K562 (cell line): ENCODE measurements around the gene AMZ2. TPM values are rescaled to one million over a fixed set of nuclear protein-coding genes. Genes with fewer than 3 reads are reported as not detected.

Experiments
- ATAC-seq: fragments of 200-7000 bp; cut with Tn5 transposase; 3 replicates; pipeline ENCODE4 v1.9.1; 2020; ENCODE audit warnings: moderate library complexity
- BruUV-seq: library from RNA; stranded (reverse); fragments of 400-500 nt; replicated peaks from 2 replicates; lab custom pipeline; 2021; lab: Mats Ljungman, UMichigan
- CTCF ChIA-PET: fragments of 300-600 bp; formaldehyde crosslinking; extraction: SDS; loops from one replicate; lab custom pipeline; 2021; ENCODE audit warnings: low intra/inter-chr PET ratio; lab: Yijun Ruan, JAX
- POLR2A ChIA-PET: fragments of 300-600, 350-650 bp; sonication (Branson Sonifier 250); formaldehyde crosslinking; extraction: SDS; loops from one replicate; lab custom pipeline; 2021; ENCODE audit warnings: antibody characterized with exemption, inconsistent platforms; lab: Yijun Ruan, JAX
- DNase-seq, 4 experiments: peaks; one replicate each; pipeline versions ENCODE4 v3.0.0 to v3.0.0-alpha.2; 2011 to 2018; ENCODE audit warnings: low spot score in 3 of 4, mixed read lengths in 3 of 4; ENCODE audit errors: extremely low read depth in 1 of 4
- FAIRE-seq: peaks from 2 replicates; lab custom pipeline; 2011; peaks lifted over from hg19 to GRCh38; lab: Jason Lieb, UNC
- H2AFZ ChIP-seq: 2 replicates; pipeline ENCODE4 v1.6.0; 2011; ENCODE audit warnings: low read depth, low read length, control low read depth, inconsistent platforms
- H3K27ac ChIP-seq: fragments of 200-600 bp; 3 replicates; pipeline ENCODE4 v1.8.0; 2011; ENCODE audit warnings: low read depth, mild to moderate bottlenecking, control low read depth, inconsistent platforms, low read length, moderate library complexity, mixed read lengths; ENCODE audit errors: extremely low read depth
- H3K27me3 ChIP-seq, 2 experiments: fragments of 300-600 bp in 1 of 2; 2 replicates in 1 of 2; 3 replicates in 1 of 2; pipeline versions ENCODE4 v1.6.0 to v1.8.0; 2011; ENCODE audit warnings: inconsistent platforms in 2 of 2, low read length in 2 of 2, mild to moderate bottlenecking in 1 of 2, mixed read lengths in 1 of 2, moderate library complexity in 1 of 2; ENCODE audit not compliant: control insufficient read depth in 2 of 2, insufficient read depth in 2 of 2
- H3K36me3 ChIP-seq: fragments of 300-600 bp; 3 replicates; pipeline ENCODE4 v1.8.0; 2011; ENCODE audit warnings: mild to moderate bottlenecking, low read length, inconsistent platforms; ENCODE audit not compliant: control insufficient read depth, insufficient read depth
- H3K4me1 ChIP-seq, 2 experiments: fragments of 200-600 bp in 1 of 2; replicated peaks in 1 of 2; 2 replicates in 1 of 2; 3 replicates in 1 of 2; pipeline versions ENCODE4 v1.5.1 to v1.8.0; 2011; ENCODE audit warnings: inconsistent platforms in 2 of 2, low read length in 2 of 2, mild to moderate bottlenecking in 1 of 2, mixed read lengths in 1 of 2, moderate library complexity in 1 of 2; ENCODE audit not compliant: control insufficient read depth in 2 of 2, insufficient read depth in 2 of 2
- H3K4me2 ChIP-seq: 2 replicates; pipeline ENCODE4 v1.6.1; 2011; ENCODE audit warnings: low read length, control low read depth, inconsistent platforms, mixed read lengths; ENCODE audit not compliant: insufficient read depth
- H3K4me3 ChIP-seq: fragments of 200-600 bp; sonication (generic), shearing (Covaris generic); 2 replicates; pipeline ENCODE4 v1.5.1; 2016; ENCODE audit warnings: control low read depth, inconsistent platforms
- H3K79me2 ChIP-seq: fragments of 200-600 bp; 3 replicates; pipeline ENCODE4 v1.8.0; 2011; ENCODE audit warnings: low read length, inconsistent platforms; ENCODE audit not compliant: control insufficient read depth, insufficient read depth
- H3K9ac ChIP-seq, 2 experiments: 2 replicates each; pipeline versions ENCODE4 v1.6.0 to v1.6.1; 2011; ENCODE audit warnings: low read depth in 2 of 2, low read length in 2 of 2, control low read depth in 1 of 2, inconsistent platforms in 1 of 2, mild to moderate bottlenecking in 1 of 2, mixed read lengths in 1 of 2; ENCODE audit not compliant: insufficient read depth in 1 of 2
- H3K9me1 ChIP-seq: one replicate; pipeline ENCODE4 v1.6.0; 2011; ENCODE audit warnings: inconsistent platforms, mild to moderate bottlenecking, low read length, moderate library complexity; ENCODE audit not compliant: control insufficient read depth, insufficient read depth
- H3K9me3 ChIP-seq: replicated peaks from 2 replicates; pipeline ENCODE4 v1.5.1; 2011; ENCODE audit warnings: low read depth, low read length, inconsistent platforms; ENCODE audit not compliant: control insufficient read depth, insufficient read depth
- H4K20me1 ChIP-seq: replicated peaks from 2 replicates; pipeline ENCODE4 v1.6.1; 2011; ENCODE audit warnings: low read length, inconsistent platforms, mixed read lengths; ENCODE audit not compliant: control insufficient read depth, insufficient read depth
- PCBP1 ChIP-seq: fragments of 200-400 bp; formaldehyde crosslinking; IDR thresholded peaks from 2 replicates; pipeline ENCODE4 v1.6.1; 2018; ENCODE audit warnings: mild to moderate bottlenecking, low read depth, low read length; ENCODE audit not compliant: poor library complexity, severe bottlenecking
- POLR2G ChIP-seq: fragments of 200-400 bp; formaldehyde crosslinking; IDR thresholded peaks from 2 replicates; pipeline ENCODE4 v1.6.1; 2017; ENCODE audit warnings: low read depth, mild to moderate bottlenecking, antibody characterized with exemption, low read length, moderate library complexity
- RBM34 ChIP-seq: fragments of 200-400 bp; formaldehyde crosslinking; IDR thresholded peaks from 2 replicates; pipeline ENCODE4 v1.6.1; 2018; ENCODE audit warnings: low read length, borderline replicate concordance; ENCODE audit not compliant: insufficient read depth
- ZBTB11 ChIP-seq, 3 experiments: fragments of 200-800 bp in 1 of 3; fragments of 250-450 bp in 1 of 3; fragments of 450-650 bp in 1 of 3; sonication (Bioruptor Pico) in 1 of 3; sonication (Bioruptor generic) in 1 of 3; formaldehyde crosslinking in 1 of 3; IDR thresholded peaks; 2 replicates each; pipeline versions ENCODE4 v1.6.1 to v1.8.0; 2016 to 2022; ENCODE audit warnings: mild to moderate bottlenecking in 2 of 3, missing genetic modification characterization in 2 of 3, missing compliant biosample characterization in 1 of 3, moderate library complexity in 1 of 3
- WGBS: fragments of 100-300 bp; shearing (Covaris generic); methylation state at CpG from one replicate; pipeline ENCODE4 v1.1.6; 2016; ENCODE audit warnings: low coverage, mixed read lengths; ENCODE audit not compliant: insufficient coverage; ENCODE audit errors: missing lambda C conversion rate; 5-methylcytosine and 5-hydroxymethylcytosine counted together
- in situ Hi-C: fragments of 300-500 bp; cut with MboI; formaldehyde crosslinking; loops from 4 replicates; pipeline ENCODE4 v1.15.0; 2018; ENCODE audit warnings: inconsistent platforms, mixed read lengths
- intact Hi-C: fragments of 100-400 bp; cut with micrococcal nuclease; formaldehyde crosslinking; loops from 2 replicates; pipeline ENCODE4 v1.14.2; 2022
- polyA plus RNA-seq, 8 experiments: library from polyadenylated mRNA; depleted of rRNA in 4 of 8; stranded (reverse) in 5 of 8; unstranded in 3 of 8; fragments of >200 nt; fragmentation: Nextera tagmentation in 2 of 8; fragmentation: Illumina TruSeq in 1 of 8; extraction: Ambion mirVana in 2 of 8; extraction: Trizol in 1 of 8; gene quantifications; 2 replicates each; pipeline versions ENCODE4 v1.2.1 to v1.2.3, GENCODE V29; 2011 to 2014; ENCODE audit warnings: inconsistent platforms in 1 of 8, missing spikeins in 1 of 8
- total RNA-seq, 7 experiments: library from RNA; depleted of rRNA in 6 of 7; stranded (reverse); fragments of >200 nt in 6 of 7; fragmentation: Illumina TruSeq in 2 of 7; extraction: Trizol in 2 of 7; gene quantifications; 2 replicates each; pipeline versions ENCODE4 v1.2.1 to v1.2.3, GENCODE V29; 2011 to 2021; ENCODE audit warnings: low replicate concordance in 1 of 7
- TF ChIP-seq, protein P1 (sequence below): sonication (generic); formaldehyde crosslinking; IDR thresholded peaks from 2 replicates; pipeline ENCODE4 v1.8.1; 2023; ENCODE audit warnings: mild to moderate bottlenecking, missing genetic modification reagents

AMZ2 gene
- total and polyA plus RNA-seq, 9 of the 15 experiments (the other 6 are each of a cell fraction or from before 2014, with no cell fraction given) = 22.6 to 92.2 (median 52.6) TPM

DNA sequence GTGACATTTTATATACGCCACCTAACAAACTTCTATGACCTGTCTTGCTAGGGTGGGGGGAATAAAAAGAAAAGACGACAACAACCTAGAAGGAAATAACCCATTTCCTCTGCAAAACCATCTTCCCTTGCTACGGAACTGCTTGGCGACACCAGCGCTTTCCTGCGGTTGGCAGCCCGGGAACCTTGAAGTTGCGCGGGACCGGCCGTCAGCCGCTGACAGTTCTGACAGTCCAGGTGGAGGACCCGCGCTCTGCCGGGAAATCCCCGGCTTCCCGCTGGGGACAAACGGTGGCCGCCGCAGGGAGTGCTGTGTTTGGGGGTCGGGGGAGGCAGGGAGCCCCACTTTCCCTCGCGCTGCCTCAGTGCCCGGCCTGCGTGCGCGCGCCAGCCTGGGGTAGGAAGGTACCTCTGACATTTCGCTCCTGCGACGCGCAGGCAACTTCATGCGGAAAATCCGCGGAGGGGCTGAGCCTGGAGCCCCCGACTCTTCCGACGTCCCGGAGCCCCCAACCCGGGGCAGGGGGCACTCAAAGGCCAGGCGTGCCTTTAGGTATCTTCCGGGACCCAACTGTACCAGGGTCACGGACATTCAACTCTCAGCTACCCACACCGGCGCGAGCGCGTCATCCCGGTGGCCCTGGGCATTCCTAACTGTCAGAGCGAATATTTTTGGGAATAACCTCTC lies 42.6 kb downstream of the AMZ2 start:
- TF ChIP-seq POLR2G (peak; percentile 42), ZBTB11 (CRISPR knock-in tag; IDR thresholded peaks at IDR 0.05) (peak in 1 of 3 experiments; percentile 87; a peak in 2 of 6 replicates), RBM34 (no peak), PCBP1 (peak; percentile 42)
- TF ChIP-seq, protein P1, sequence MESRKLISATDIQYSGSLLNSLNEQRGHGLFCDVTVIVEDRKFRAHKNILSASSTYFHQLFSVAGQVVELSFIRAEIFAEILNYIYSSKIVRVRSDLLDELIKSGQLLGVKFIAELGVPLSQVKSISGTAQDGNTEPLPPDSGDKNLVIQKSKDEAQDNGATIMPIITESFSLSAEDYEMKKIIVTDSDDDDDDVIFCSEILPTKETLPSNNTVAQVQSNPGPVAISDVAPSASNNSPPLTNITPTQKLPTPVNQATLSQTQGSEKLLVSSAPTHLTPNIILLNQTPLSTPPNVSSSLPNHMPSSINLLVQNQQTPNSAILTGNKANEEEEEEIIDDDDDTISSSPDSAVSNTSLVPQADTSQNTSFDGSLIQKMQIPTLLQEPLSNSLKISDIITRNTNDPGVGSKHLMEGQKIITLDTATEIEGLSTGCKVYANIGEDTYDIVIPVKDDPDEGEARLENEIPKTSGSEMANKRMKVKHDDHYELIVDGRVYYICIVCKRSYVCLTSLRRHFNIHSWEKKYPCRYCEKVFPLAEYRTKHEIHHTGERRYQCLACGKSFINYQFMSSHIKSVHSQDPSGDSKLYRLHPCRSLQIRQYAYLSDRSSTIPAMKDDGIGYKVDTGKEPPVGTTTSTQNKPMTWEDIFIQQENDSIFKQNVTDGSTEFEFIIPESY (CRISPR knock-in tag) = 0 out of 2 replicates have a peak, but pooled peaks have one; percentile 53
- no peaks in the 10 kb centered on the region for H3K9me3 ChIP-seq
- H3K79me2 ChIP-seq = no peaks in the 10 kb centered on the region
- peaks cover 0 to 4% of the 10 kb centered on the region in 2 experiments; a peak in 2 of 5 replicates for H3K27me3 ChIP-seq
- peak overlapping the region; percentile 74 for H3K4me3 ChIP-seq
- 88% methylated on average over 30 of the region's 50 CpGs for WGBS
- no peaks in the 10 kb centered on the region for H3K36me3 ChIP-seq
- peak overlapping the region in 1 of 2 experiments; percentile 85; a peak in 2 of 4 replicates for H3K9ac ChIP-seq
- DNase-seq (no peak), ATAC-seq (no peak), FAIRE-seq (no peak)
- peaks cover 8 to 22% of the 10 kb centered on the region in 2 experiments for H3K4me1 ChIP-seq
- H2AFZ ChIP-seq = peak overlapping the region; percentile 77; the same call in 1 of the 2 replicates
- in situ Hi-C loops = no loop called here
- CTCF ChIA-PET = interaction anchor here (0.6 kb wide), 2 partner anchors 26 to 86 kb away, joined by 3 to 4 read pairs; no protein-coding TSS in a partner anchor
- H3K4me2 ChIP-seq = peak overlapping the region; percentile 62; the same call in 1 of the 2 replicates
- H3K9me1 ChIP-seq = no peaks in the 10 kb centered on the region
- POLR2A ChIA-PET = interaction anchor here (0.6 kb wide), 3 partner anchors 43 to 167 kb away, joined by 3 to 4 read pairs (median 3); partner anchors contain the start of gene AMZ2
- peak overlapping the region; percentile 91; the same call in 2 of the 3 replicates for H3K27ac ChIP-seq
- TSS peak; percentile 80 for BruUV-seq
- H4K20me1 ChIP-seq = no peaks in the 10 kb centered on the region
- intact Hi-C loops = no loop called here
